HepG2 (cell line): ENCODE measurements around the gene KRTAP10-8. TPM values are rescaled to one million over a fixed set of nuclear protein-coding genes. Genes with fewer than 3 reads are reported as not detected.

ENCODE experiments used
- ATAC-seq: fragments of 200-7000 bp; cut with Tn5 transposase; 3 replicates; pipeline ENCODE4 v1.9.1; 2020; ENCODE audit warnings: mild to moderate bottlenecking, moderate library complexity
- BruUV-seq: library from RNA; stranded (reverse); fragments of 400-500 nt; replicated peaks from 2 replicates; lab custom pipeline; 2021; lab: Mats Ljungman, UMichigan
- CTCF ChIA-PET: fragments of 300-600 bp; formaldehyde crosslinking; extraction: SDS; loops from one replicate; lab custom pipeline; 2021; ENCODE audit warnings: low total read pairs, inconsistent platforms, low intra/inter-chr PET ratio; lab: Yijun Ruan, JAX
- POLR2A ChIA-PET: fragments of 350-600 bp; sonication (Branson Sonifier 250); formaldehyde crosslinking; loops from one replicate; lab custom pipeline; 2020; ENCODE audit warnings: antibody characterized with exemption, inconsistent platforms; lab: Yijun Ruan, JAX
- DNase-seq: peaks from one replicate; pipeline ENCODE4 v3.0.0-alpha.2; 2015; ENCODE audit warnings: low spot score
- FAIRE-seq: peaks from 3 replicates; lab custom pipeline; 2011; peaks lifted over from hg19 to GRCh38; lab: Jason Lieb, UNC
- H2AFZ ChIP-seq: one replicate; pipeline ENCODE4 v1.6.1; 2011; ENCODE audit warnings: low read length, inconsistent platforms
- H3K27ac ChIP-seq: fragments of 300-600 bp; 3 replicates; pipeline ENCODE4 v1.8.0; 2011; ENCODE audit warnings: mixed run types, mild to moderate bottlenecking, mixed read lengths, low read length, inconsistent platforms; ENCODE audit not compliant: insufficient read depth; ENCODE audit errors: extremely low read length
- H3K27me3 ChIP-seq, 2 experiments: fragments of 200-600 bp in 1 of 2; 2 replicates in 1 of 2; 3 replicates in 1 of 2; pipeline versions ENCODE4 v1.6.0 to v1.8.0; 2011; ENCODE audit warnings: low read length in 2 of 2, mild to moderate bottlenecking in 2 of 2, moderate library complexity in 2 of 2, inconsistent platforms in 1 of 2; ENCODE audit not compliant: insufficient read depth in 2 of 2, control insufficient read depth in 1 of 2
- H3K36me3 ChIP-seq, 2 experiments: fragments of 200-600 bp in 1 of 2; replicated peaks in 1 of 2; 2 replicates in 1 of 2; 3 replicates in 1 of 2; pipeline versions ENCODE4 v1.5.1 to v1.8.0; 2011; ENCODE audit warnings: low read length in 2 of 2, inconsistent platforms in 1 of 2; ENCODE audit not compliant: insufficient read depth in 2 of 2, control insufficient read depth in 1 of 2
- H3K4me1 ChIP-seq: 2 replicates; pipeline ENCODE4 v1.5.1; 2012; ENCODE audit warnings: low read length, inconsistent platforms; ENCODE audit not compliant: insufficient read depth
- H3K4me2 ChIP-seq: 2 replicates; pipeline ENCODE4 v1.6.0; 2011; ENCODE audit warnings: low read depth, low read length, inconsistent platforms
- H3K4me3 ChIP-seq, 3 experiments: fragments of 200-600 bp in 1 of 3; sonication (generic), shearing (Covaris generic) in 1 of 3; replicated peaks in 1 of 3; 2 replicates each; pipeline ENCODE4 v1.5.1; 2011 to 2016; ENCODE audit warnings: low read length in 3 of 3, inconsistent platforms in 2 of 3, low read depth in 2 of 3, mild to moderate bottlenecking in 2 of 3, control low read depth in 1 of 3, mixed read lengths in 1 of 3; ENCODE audit not compliant: insufficient read depth in 1 of 3
- H3K79me2 ChIP-seq: one replicate; pipeline ENCODE4 v1.6.1; 2011; ENCODE audit warnings: low read length, inconsistent platforms; ENCODE audit not compliant: insufficient read depth
- H3K9ac ChIP-seq: 2 replicates; pipeline ENCODE4 v1.6.0; 2011; ENCODE audit warnings: mild to moderate bottlenecking, low read depth, low read length, inconsistent platforms; ENCODE audit not compliant: insufficient read depth
- H3K9me3 ChIP-seq: 2 replicates; pipeline ENCODE4 v1.5.1; 2012; ENCODE audit warnings: mild to moderate bottlenecking, low read length
- H4K20me1 ChIP-seq: 2 replicates; pipeline ENCODE4 v1.6.0; 2011; ENCODE audit warnings: inconsistent platforms, mild to moderate bottlenecking, low read length, moderate library complexity; ENCODE audit not compliant: insufficient read depth
- AHR ChIP-seq: IDR thresholded peaks from 2 replicates; pipeline ENCODE4 v1.6.1; 2018; ENCODE audit warnings: missing genetic modification reagents, missing compliant biosample characterization
- CREB1 ChIP-seq, 2 experiments: fragments of 450-650 bp in 1 of 2; IDR thresholded peaks; 2 replicates each; pipeline ENCODE4 v1.6.1; 2016 to 2017; ENCODE audit warnings: control low read depth in 1 of 2, mild to moderate bottlenecking in 1 of 2, missing compliant biosample characterization in 1 of 2, missing genetic modification characterization in 1 of 2
- JARID2 ChIP-seq: sonication (generic); formaldehyde crosslinking; IDR thresholded peaks from 2 replicates; pipeline ENCODE4 v1.8.1; 2023; ENCODE audit warnings: missing genetic modification reagents, inconsistent platforms; ENCODE audit not compliant: insufficient replicate concordance
- KDM2A ChIP-seq: sonication (generic); formaldehyde crosslinking; IDR thresholded peaks from 2 replicates; pipeline ENCODE4 v1.4.0; 2020; ENCODE audit warnings: low read depth, missing genetic modification reagents, borderline replicate concordance
- PLSCR1 ChIP-seq: sonication (generic); formaldehyde crosslinking; IDR thresholded peaks from 2 replicates; pipeline ENCODE4 v1.5.0; 2020; ENCODE audit warnings: missing genetic modification reagents, mild to moderate bottlenecking, borderline replicate concordance
- POGZ ChIP-seq: sonication (generic); formaldehyde crosslinking; IDR thresholded peaks from 2 replicates; pipeline ENCODE4 v1.4.0; 2020; ENCODE audit warnings: mild to moderate bottlenecking, missing genetic modification reagents
- SAP130 ChIP-seq: IDR thresholded peaks from 2 replicates; pipeline ENCODE4 v1.6.1; 2016; ENCODE audit warnings: low read depth
- SRF ChIP-seq: IDR thresholded peaks from 2 replicates; pipeline ENCODE4 v1.6.1; 2011; ENCODE audit warnings: mild to moderate bottlenecking, low read depth, low read length, moderate library complexity
- ZFX ChIP-seq: sonication (generic); formaldehyde crosslinking; IDR thresholded peaks from 2 replicates; pipeline ENCODE4 v1.4.0; 2020; ENCODE audit warnings: mild to moderate bottlenecking, low read depth, missing genetic modification reagents, moderate library complexity
- ZNF160 ChIP-seq: sonication (generic); formaldehyde crosslinking; IDR thresholded peaks from 2 replicates; pipeline ENCODE4 v1.8.0; 2022; ENCODE audit warnings: mild to moderate bottlenecking, inconsistent platforms, missing genetic modification reagents
- ZNF460 ChIP-seq: sonication (generic); formaldehyde crosslinking; IDR thresholded peaks from 2 replicates; pipeline ENCODE4 v1.5.1; 2020; ENCODE audit warnings: missing genetic modification reagents, mild to moderate bottlenecking, borderline replicate concordance
- ZNF646 ChIP-seq: sonication (generic); formaldehyde crosslinking; IDR thresholded peaks from 2 replicates; pipeline ENCODE4 v1.9.0; 2021; ENCODE audit warnings: mild to moderate bottlenecking, missing genetic modification reagents
- ZNF761 ChIP-seq: sonication (generic); formaldehyde crosslinking; conservative IDR thresholded peaks from 2 replicates; pipeline ENCODE4 v1.4.0; 2020; ENCODE audit warnings: mild to moderate bottlenecking, missing genetic modification reagents
- WGBS: methylation state at CpG from one replicate; pipeline ENCODE4 v1.1.6; 2017; ENCODE audit warnings: low lambda C conversion rate; 5-methylcytosine and 5-hydroxymethylcytosine counted together
- in situ Hi-C: cut with HindIII; loops from 2 replicates; pipeline ENCODE4 v1.10.0; 2017; ENCODE audit warnings: low pct_unique_long_range_greater_than_20kb; ENCODE audit not compliant: extremely low pct_ligation_motif_present
- intact Hi-C: fragments of 100-400 bp; cut with micrococcal nuclease; formaldehyde crosslinking; loops from one replicate; pipeline ENCODE4 v1.10.0; 2022; ENCODE audit not compliant: unreplicated experiment
- polyA plus RNA-seq, 8 experiments: library from polyadenylated mRNA; depleted of rRNA in 3 of 8; stranded (reverse) in 7 of 8; unstranded in 1 of 8; fragments of >200 nt; fragmentation: Illumina TruSeq in 4 of 8; extraction: Trizol in 4 of 8; gene quantifications; 2 replicates each; pipeline versions ENCODE4 v1.2.1 to v1.2.3, GENCODE V29; 2011 to 2016; ENCODE audit warnings: low read depth in 4 of 8, missing spikeins in 1 of 8, mixed read lengths in 1 of 8; ENCODE audit not compliant: insufficient read depth in 1 of 8
- total RNA-seq, 5 experiments: library from RNA; depleted of rRNA; stranded (reverse); fragments of >200 nt; fragmentation: Illumina TruSeq; extraction: Trizol; gene quantifications; 2 replicates each; pipeline ENCODE4 v1.2.3, GENCODE V29; 2016; ENCODE audit warnings: low read depth in 1 of 5

Gene KRTAP10-8
- total and polyA plus RNA-seq, 2 of the 13 experiments (the other 11 are each of a cell fraction or from before 2014, with no cell fraction given) = not detected

GRCh38 chr21:44572959-44573583 is 38.8 kb upstream of the KRTAP10-8 start:
- peak; percentile 7; the same call in 1 of the 3 replicates for ATAC-seq
- TF ChIP-seq ZNF646 (peak; percentile 79; the same call in 1 of the 2 replicates), CREB1 (IDR thresholded peaks at IDR 0.05) (peak; percentile 38; the same call in 1 of the 2 replicates), CREB1 (CRISPR knock-in tag; IDR thresholded peaks at IDR 0.05) (no peak), ZFX (CRISPR knock-in tag) (peak; percentile 15; the same call in 1 of the 2 replicates), SAP130 (CRISPR knock-in tag) (0 out of 2 replicates have a peak, but pooled peaks have one; percentile 9), SRF (no peak), AHR (no peak), KDM2A (0 out of 2 replicates have a peak, but pooled peaks have one; percentile 21), ZNF160 (CRISPR knock-in tag) (no peak), ZNF761 (CRISPR knock-in tag) (no peak), PLSCR1 (CRISPR knock-in tag) (no peak), JARID2 (CRISPR knock-in tag) (no peak), ZNF460 (CRISPR knock-in tag) (no peak), POGZ (CRISPR knock-in tag) (no peak)

More at GRCh38 chr21:44572959-44573583, 38.8 kb upstream of the KRTAP10-8 start:
- 52% methylated on average over 14 of the region's 15 CpGs for WGBS
- intact Hi-C loops (no loop called here), in situ Hi-C loops (no loop called here)
- H3K36me3 ChIP-seq = no peaks in the 10 kb centered on the region
- H3K9ac ChIP-seq = peak overlapping the region; percentile 25; the same call in 1 of the 2 replicates
- H3K4me2 ChIP-seq = peak overlapping the region; percentile 42
- ChIA-PET CTCF (no interaction called here), POLR2A (no interaction called here)
- H3K4me3 ChIP-seq = peak overlapping the region in 1 of 3 experiments; percentile 13; a peak in 1 of 6 replicates
- peaks cover 14% of the 10 kb centered on the region for H3K9me3 ChIP-seq
- no TSS peak for BruUV-seq
- H3K27me3 ChIP-seq = no peaks in the 10 kb centered on the region; a peak in 1 of 5 replicates
- DNase-seq (peak; percentile 43), FAIRE-seq (no peak)
- no peak overlapping the region for H3K27ac ChIP-seq
- H3K4me1 ChIP-seq = peaks cover 32% of the 10 kb centered on the region
- H4K20me1 ChIP-seq = no peaks in the 10 kb centered on the region
- no peaks in the 10 kb centered on the region for H3K79me2 ChIP-seq
- no peak overlapping the region for H2AFZ ChIP-seq
